Breast epithelium (tissue), 3 donors: Measurements from ENCODE around the gene MARCKSL1.

Source experiments
- POLR2A ChIP-seq: fragments of 450-650 bp; IDR thresholded peaks from one replicate; pipeline ENCODE4 v1.6.1; 2016; ENCODE audit warnings: antibody characterized with exemption, mild to moderate bottlenecking, moderate library complexity
- POLR2AphosphoS5 ChIP-seq, 3 donors: sonication (generic); formaldehyde crosslinking; IDR thresholded peaks; one replicate each; pipeline ENCODE4 v1.6.1; 2017; ENCODE audit warnings: antibody characterized with exemption in 3 of 3
- TF ChIP-seq, protein P1 (sequence below), 3 donors: fragments of 450-650 bp; IDR thresholded peaks; one replicate each; pipeline ENCODE4 v1.5.1; 2016 to 2017; ENCODE audit warnings: antibody characterized with exemption in 3 of 3, mild to moderate bottlenecking in 3 of 3, moderate library complexity in 3 of 3

DNA sequence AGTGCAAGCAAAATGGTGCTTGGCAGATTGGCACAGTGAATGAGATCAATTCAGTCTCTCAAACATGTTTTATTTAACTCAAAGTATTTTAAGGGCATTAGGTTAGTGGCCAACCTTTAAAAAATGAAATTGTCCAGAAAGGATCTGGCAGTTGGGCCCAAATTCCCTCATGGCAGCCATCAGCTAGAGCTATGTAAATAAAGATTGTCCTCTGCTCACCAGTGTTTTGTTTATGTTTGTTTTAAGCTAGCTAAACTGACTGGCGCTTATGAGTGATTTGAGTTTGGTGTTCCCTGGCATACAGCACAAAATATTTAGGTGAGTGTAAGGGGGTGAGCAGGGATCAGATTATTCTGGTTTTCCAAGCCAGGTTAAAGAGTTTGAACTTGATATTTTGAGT lies 26.1 kb downstream of the MARCKSL1 start:
- TF ChIP-seq, protein P1, sequence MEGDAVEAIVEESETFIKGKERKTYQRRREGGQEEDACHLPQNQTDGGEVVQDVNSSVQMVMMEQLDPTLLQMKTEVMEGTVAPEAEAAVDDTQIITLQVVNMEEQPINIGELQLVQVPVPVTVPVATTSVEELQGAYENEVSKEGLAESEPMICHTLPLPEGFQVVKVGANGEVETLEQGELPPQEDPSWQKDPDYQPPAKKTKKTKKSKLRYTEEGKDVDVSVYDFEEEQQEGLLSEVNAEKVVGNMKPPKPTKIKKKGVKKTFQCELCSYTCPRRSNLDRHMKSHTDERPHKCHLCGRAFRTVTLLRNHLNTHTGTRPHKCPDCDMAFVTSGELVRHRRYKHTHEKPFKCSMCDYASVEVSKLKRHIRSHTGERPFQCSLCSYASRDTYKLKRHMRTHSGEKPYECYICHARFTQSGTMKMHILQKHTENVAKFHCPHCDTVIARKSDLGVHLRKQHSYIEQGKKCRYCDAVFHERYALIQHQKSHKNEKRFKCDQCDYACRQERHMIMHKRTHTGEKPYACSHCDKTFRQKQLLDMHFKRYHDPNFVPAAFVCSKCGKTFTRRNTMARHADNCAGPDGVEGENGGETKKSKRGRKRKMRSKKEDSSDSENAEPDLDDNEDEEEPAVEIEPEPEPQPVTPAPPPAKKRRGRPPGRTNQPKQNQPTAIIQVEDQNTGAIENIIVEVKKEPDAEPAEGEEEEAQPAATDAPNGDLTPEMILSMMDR (IDR thresholded peaks at IDR 0.05) = no peak
- no peak for TF ChIP-seq POLR2A
- TF ChIP-seq POLR2AphosphoS5 (IDR thresholded peaks at IDR 0.05) = no peak
